KMS-11 (cell line): ENCODE data around the gene RERE.

Source experiments
- H2AFZ ChIP-seq: fragments of 200-600 bp; sonication (generic); 2 replicates; pipeline ENCODE4 v1.6.1; 2016; ENCODE audit warnings: antibody characterized with exemption, mixed run types, low read depth
- H3K27ac ChIP-seq: fragments of 200-600 bp; sonication (generic); 2 replicates; pipeline ENCODE4 v1.6.1; 2016; ENCODE audit warnings: mild to moderate bottlenecking, mixed run types
- H3K27me3 ChIP-seq: fragments of 200-600 bp; sonication (generic); 2 replicates; pipeline ENCODE4 v1.6.1; 2017; ENCODE audit warnings: mild to moderate bottlenecking, low read depth, mixed run types, moderate library complexity; ENCODE audit not compliant: insufficient read depth
- H3K36me3 ChIP-seq: fragments of 200-600 bp; sonication (generic); 2 replicates; pipeline ENCODE4 v1.6.1; 2017; ENCODE audit warnings: mild to moderate bottlenecking, mixed run types; ENCODE audit not compliant: insufficient read depth
- H3K4me1 ChIP-seq: fragments of 200-600 bp; sonication (generic); 2 replicates; pipeline ENCODE4 v1.6.1; 2016; ENCODE audit warnings: mild to moderate bottlenecking, low read depth, mixed run types; ENCODE audit not compliant: poor library complexity, severe bottlenecking
- H3K4me2 ChIP-seq: fragments of 200-600 bp; sonication (generic); 2 replicates; pipeline ENCODE4 v1.7.0; 2016; ENCODE audit warnings: mild to moderate bottlenecking, mixed run types
- H3K4me3 ChIP-seq: fragments of 200-600 bp; sonication (generic); IDR thresholded peaks from 2 replicates; pipeline ENCODE4 v1.6.1; 2017; ENCODE audit warnings: low read depth, low read length, mixed read lengths; ENCODE audit not compliant: insufficient read depth
- H3K79me2 ChIP-seq: fragments of 200-600 bp; sonication (generic); 2 replicates; pipeline ENCODE4 v1.6.1; 2016; ENCODE audit warnings: low read depth, mixed run types; ENCODE audit not compliant: insufficient read depth
- H3K9ac ChIP-seq: fragments of 200-600 bp; sonication (generic); 2 replicates; pipeline ENCODE4 v1.6.1; 2016; ENCODE audit warnings: mild to moderate bottlenecking, mixed run types
- H4K20me1 ChIP-seq: fragments of 200-600 bp; sonication (generic); 2 replicates; pipeline ENCODE4 v1.6.1; 2016; ENCODE audit warnings: mild to moderate bottlenecking, mixed run types; ENCODE audit not compliant: insufficient read depth
- CTCF ChIP-seq: fragments of 200-600 bp; sonication (generic); conservative IDR thresholded peaks from 2 replicates; pipeline ENCODE4 v1.6.1; 2017; ENCODE audit warnings: low read depth, mild to moderate bottlenecking, antibody characterized with exemption, low read length, moderate library complexity, mixed read lengths

RERE gene

GRCh38 chr1:8373581-8374241, 443.7 kb downstream of the RERE start:
- TF ChIP-seq CTCF, result no peak
- Histone ChIP-seq H3K36me3 (no peaks in the 10 kb centered on the region), H3K4me2 (no peak overlapping the region), H3K27ac (no peak overlapping the region), H3K79me2 (no peaks in the 10 kb centered on the region), H2AFZ (no peak overlapping the region), H3K4me1 (no peaks in the 10 kb centered on the region), H3K9ac (no peak overlapping the region), H3K4me3 (no peak overlapping the region), H3K27me3 (no peaks in the 10 kb centered on the region), H4K20me1 (peaks cover 6% of the 10 kb centered on the region; the same call in 1 of the 2 replicates)

GRCh38 chr1:8373125-8373524, 444.3 kb downstream of the RERE start:
- TF ChIP-seq CTCF, result no peak
- H2AFZ ChIP-seq, result no peak overlapping the region
- H3K4me2 ChIP-seq, result no peak overlapping the region
- H3K9ac ChIP-seq, result no peak overlapping the region
- no peak overlapping the region for H3K27ac ChIP-seq
- H3K36me3 ChIP-seq, result no peaks in the 10 kb centered on the region
- no peaks in the 10 kb centered on the region for H3K79me2 ChIP-seq
- H3K4me1 ChIP-seq, result no peaks in the 10 kb centered on the region
- peaks cover 6% of the 10 kb centered on the region; the same call in 1 of the 2 replicates for H4K20me1 ChIP-seq
- no peaks in the 10 kb centered on the region for H3K27me3 ChIP-seq
- H3K4me3 ChIP-seq, result no peak overlapping the region

- Histone ChIP-seq H3K4me3 (no peak overlapping the region), H3K9ac (no peak overlapping the region), H3K27me3 (no peaks in the 10 kb centered on the region), H3K4me2 (no peak overlapping the region), H3K79me2 (no peaks in the 10 kb centered on the region), H2AFZ (no peak overlapping the region), H3K4me1 (no peaks in the 10 kb centered on the region), H3K36me3 (no peaks in the 10 kb centered on the region), H3K27ac (no peak overlapping the region), H4K20me1 (peaks cover 6% of the 10 kb centered on the region; the same call in 1 of the 2 replicates)
- no peak for TF ChIP-seq CTCF
Measured at GRCh38 chr1:8371372-8371991, 446.0 kb downstream of the RERE start.

- Histone ChIP-seq H3K79me2 (no peaks in the 10 kb centered on the region), H3K27ac (no peak overlapping the region), H3K4me2 (no peak overlapping the region), H2AFZ (no peak overlapping the region), H3K4me3 (no peak overlapping the region), H4K20me1 (peaks cover 6% of the 10 kb centered on the region; the same call in 1 of the 2 replicates), H3K27me3 (no peaks in the 10 kb centered on the region), H3K9ac (no peak overlapping the region), H3K4me1 (no peaks in the 10 kb centered on the region), H3K36me3 (no peaks in the 10 kb centered on the region)
- no peak for TF ChIP-seq CTCF
Measured at GRCh38 chr1:8370905-8371315, 446.5 kb downstream of the RERE start.
